T-cell (primary cell): ENCODE measurements around the gene RAP2A. TPM values are rescaled to one million over a fixed set of nuclear protein-coding genes. Genes with fewer than 3 reads are reported as not detected.

Experiments used
- ATAC-seq, 4 experiments: fragments of 200-7000 bp in 3 of 4; fragments of 150-1000 bp in 1 of 4; cut with Tn5 transposase; replicated peaks in 1 of 4; 1 replicate in 3 of 4; 2 replicates in 1 of 4; pipeline ENCODE4 v1.10.0; 2021; ENCODE audit warnings: moderate library complexity in 3 of 4, mild to moderate bottlenecking in 2 of 4, moderate number of reproducible peaks in 1 of 4
- CTCF ChIA-PET, 2 donors: fragments of 300-600 bp; sonication (Branson Sonifier 250); formaldehyde crosslinking; loops; one replicate each; lab custom pipeline; 2022; ENCODE audit warnings: antibody characterized with exemption in 2 of 2; lab: Charles Lee
- POLR2A ChIA-PET, 2 donors: fragments of 300-600 bp; sonication (Branson Sonifier 250); formaldehyde crosslinking; loops; one replicate each; lab custom pipeline; 2022; ENCODE audit warnings: antibody characterized with exemption in 2 of 2; lab: Charles Lee
- DNase-seq, 35 experiments: peaks; one replicate each; pipeline versions ENCODE4 v3.0.0 to v3.0.0-alpha.2; 2013 to 2023
- H3K27ac ChIP-seq: one replicate; pipeline ENCODE4 v1.5.1; 2013; ENCODE audit warnings: low read length
- H3K27me3 ChIP-seq, 2 experiments: replicated peaks in 1 of 2; 1 replicate in 1 of 2; 2 replicates in 1 of 2; pipeline versions ENCODE4 v1.6.1 to v1.7.0; 2013; ENCODE audit warnings: low read length in 1 of 2, mixed read lengths in 1 of 2; ENCODE audit not compliant: control insufficient read depth in 2 of 2, insufficient read depth in 2 of 2; ENCODE audit errors: extremely low read depth in 1 of 2
- H3K36me3 ChIP-seq, 2 donors: 1 replicate in 1 of 2; 2 replicates in 1 of 2; pipeline versions ENCODE4 v1.6.1 to v1.7.0; 2013; ENCODE audit warnings: low read length in 1 of 2; ENCODE audit not compliant: control insufficient read depth in 2 of 2, insufficient read depth in 1 of 2; ENCODE audit errors: extremely low read depth in 1 of 2
- H3K4me1 ChIP-seq, 2 experiments: 1 replicate in 1 of 2; 2 replicates in 1 of 2; pipeline versions ENCODE4 v1.6.1 to v1.7.0; 2013; ENCODE audit warnings: low read length in 2 of 2, mixed read lengths in 1 of 2; ENCODE audit not compliant: insufficient read depth in 2 of 2, control insufficient read depth in 1 of 2; ENCODE audit errors: extremely low read depth in 1 of 2
- H3K4me3 ChIP-seq, 2 donors: 1 replicate in 1 of 2; 2 replicates in 1 of 2; pipeline versions ENCODE4 v1.5.1 to v1.7.0; 2013; ENCODE audit warnings: mild to moderate bottlenecking in 2 of 2, low read length in 1 of 2, moderate library complexity in 1 of 2; ENCODE audit not compliant: control insufficient read depth in 1 of 2; ENCODE audit errors: extremely low read depth in 1 of 2
- H3K9me3 ChIP-seq: 2 replicates; pipeline ENCODE4 v1.7.0; 2013
- H3K27ac Mint-ChIP-seq, 2 donors: one replicate each; pipeline ENCODE4 v1.8.0; 2020 to 2021; ENCODE audit warnings: mild to moderate bottlenecking in 2 of 2, mixed read lengths in 2 of 2
- H3K27me3 Mint-ChIP-seq, 2 donors: one replicate each; pipeline ENCODE4 v1.8.0; 2021 to 2022; ENCODE audit warnings: mixed read lengths in 2 of 2
- H3K36me3 Mint-ChIP-seq: one replicate; pipeline ENCODE4 v1.8.0; 2021; ENCODE audit warnings: mixed read lengths
- H3K4me1 Mint-ChIP-seq, 3 donors: one replicate each; pipeline ENCODE4 v1.8.0; 2020 to 2022; ENCODE audit warnings: mixed read lengths in 3 of 3, mild to moderate bottlenecking in 1 of 3
- H3K4me3 Mint-ChIP-seq, 3 donors: one replicate each; pipeline ENCODE4 v1.8.0; 2020 to 2022; ENCODE audit warnings: mild to moderate bottlenecking in 3 of 3, mixed read lengths in 3 of 3, moderate library complexity in 3 of 3
- H3K9me3 Mint-ChIP-seq, 3 donors: one replicate each; pipeline ENCODE4 v1.8.0; 2020 to 2022; ENCODE audit warnings: mixed read lengths in 3 of 3
- WGBS: methylation state at CpG from one replicate; pipeline ENCODE4 v1.1.5; 2013; ENCODE audit warnings: missing lambda C conversion rate; ENCODE audit not compliant: insufficient coverage; 5-methylcytosine and 5-hydroxymethylcytosine counted together
- total RNA-seq, 35 experiments: library from RNA in 6 of 35; stranded (reverse) in 6 of 35; fragments of 120-200 nt in 1 of 35; gene quantifications; one replicate each; pipeline versions ENCODE4 v1.2.1 to v1.2.4 and lab custom pipeline; 2013 to 2026

RAP2A gene
- total RNA-seq, 5 donors from 2014 or later (not counting 1 experiment from before 2014, with no cell fraction given): 14.0 to 25.6 (median 20.2) TPM

GRCh38 chr13:97426695-97427094, 7.3 kb upstream of the RAP2A start:
- ChIA-PET POLR2A (interaction anchor here in 1 of 2 donors (0.5 kb wide), 1 partner anchor 317 kb away, joined by 6 read pairs; no protein-coding TSS in a partner anchor), CTCF (no interaction called here)
- Mint-ChIP-seq H3K27ac (no peak overlapping the region), H3K4me1 (peaks cover under 1 to 2% (median 2%) of the 10 kb centered on the region in 3 donors), H3K9me3 (no peaks in the 10 kb centered on the region), H3K4me3 (no peak overlapping the region), H3K36me3 (no peaks in the 10 kb centered on the region), H3K27me3 (peaks cover 10 to 21% of the 10 kb centered on the region in 2 donors)
- no peaks in the 10 kb centered on the region for H3K4me1 ChIP-seq
- H3K9me3 ChIP-seq: no peaks in the 10 kb centered on the region
- DNase-seq: no peak
- no peak for ATAC-seq
- no peak overlapping the region for H3K27ac ChIP-seq
- H3K27me3 ChIP-seq: no peaks in the 10 kb centered on the region
- WGBS: no CpG with 5 or more reads among the region's 3 CpGs
- no peaks in the 10 kb centered on the region for H3K36me3 ChIP-seq
- no peak overlapping the region for H3K4me3 ChIP-seq

GRCh38 chr13:97429681-97430081, 4.3 kb upstream of the RAP2A start:
- DNase-seq (no peak), ATAC-seq (no peak)
- H3K4me1 Mint-ChIP-seq: peaks cover 12 to 13% (median 13%) of the 10 kb centered on the region in 3 donors
- H3K4me3 Mint-ChIP-seq: no peak overlapping the region
- POLR2A ChIA-PET: no interaction called here
- peaks cover 5 to 14% of the 10 kb centered on the region in 2 donors for H3K27me3 Mint-ChIP-seq
- 86% methylated on average over 6 of the region's 6 CpGs for WGBS
- H3K9me3 Mint-ChIP-seq: no peaks in the 10 kb centered on the region
- Histone ChIP-seq H3K9me3 (no peaks in the 10 kb centered on the region), H3K36me3 (no peaks in the 10 kb centered on the region), H3K4me1 (peaks cover 2 to 7% of the 10 kb centered on the region in 2 experiments), H3K27ac (no peak overlapping the region), H3K4me3 (no peak overlapping the region), H3K27me3 (no peaks in the 10 kb centered on the region)
- H3K27ac Mint-ChIP-seq: no peak overlapping the region
- H3K36me3 Mint-ChIP-seq: no peaks in the 10 kb centered on the region
- CTCF ChIA-PET: no interaction called here

- ChIA-PET POLR2A (no interaction called here), CTCF (no interaction called here)
- H3K36me3 Mint-ChIP-seq: no peaks in the 10 kb centered on the region
Observed at GRCh38 chr13:97430296-97430695, 3.7 kb upstream of the RAP2A start.

GRCh38 chr13:97431171-97431764, 2.7 kb upstream of the RAP2A start:
- no CpG with 5 or more reads among the region's 4 CpGs for WGBS
- Histone ChIP-seq H3K27ac (no peak overlapping the region), H3K4me1 (peaks cover 2 to 17% of the 10 kb centered on the region in 2 experiments), H3K27me3 (no peaks in the 10 kb centered on the region), H3K9me3 (no peaks in the 10 kb centered on the region), H3K4me3 (no peak overlapping the region), H3K36me3 (no peaks in the 10 kb centered on the region)
- H3K4me3 Mint-ChIP-seq: peak overlapping the region; percentile 28 to 93 (median 37)
- no peak for ATAC-seq
- no peak for DNase-seq
- peaks cover 5 to 7% of the 10 kb centered on the region in 2 donors for H3K27me3 Mint-ChIP-seq
- ChIA-PET POLR2A (interaction anchor here (0.6 to 3.2 kb wide), 3 partner anchors 9 to 221 kb away, joined by 4 to 63 read pairs (median 4); partner anchors contain the start of gene MBNL2 (in 1 of the 2)), CTCF (interaction anchor here (0.5 to 2.4 kb wide), 3 partner anchors 322 to 1755 kb away, joined by 5 to 14 read pairs (median 5); partner anchors contain the start of gene DNAJC3 (in 1 of the 2))
- H3K9me3 Mint-ChIP-seq: no peaks in the 10 kb centered on the region
- peak overlapping the region in 1 of 2 donors; percentile 6 for H3K27ac Mint-ChIP-seq
- no peaks in the 10 kb centered on the region for H3K36me3 Mint-ChIP-seq
- H3K4me1 Mint-ChIP-seq: peaks cover 25 to 29% (median 28%) of the 10 kb centered on the region in 3 donors

More at GRCh38 chr13:97430296-97430695, 3.7 kb upstream of the RAP2A start:
- no CpG with 5 or more reads among the region's 4 CpGs for WGBS
- H3K4me1 Mint-ChIP-seq: peaks cover 17 to 19% (median 19%) of the 10 kb centered on the region in 3 donors
- no peaks in the 10 kb centered on the region for H3K27me3 ChIP-seq
- no peak for DNase-seq
- H3K4me3 Mint-ChIP-seq: no peak overlapping the region
- peaks cover 2 to 11% of the 10 kb centered on the region in 2 experiments for H3K4me1 ChIP-seq
- no peak overlapping the region for H3K27ac ChIP-seq
- no peak for ATAC-seq
- no peaks in the 10 kb centered on the region for H3K36me3 ChIP-seq
- no peaks in the 10 kb centered on the region for H3K9me3 Mint-ChIP-seq
- no peaks in the 10 kb centered on the region for H3K9me3 ChIP-seq
- no peak overlapping the region for H3K27ac Mint-ChIP-seq
- H3K27me3 Mint-ChIP-seq: peaks cover 5 to 10% of the 10 kb centered on the region in 2 donors
- H3K4me3 ChIP-seq: no peak overlapping the region

- ATAC-seq (no peak), DNase-seq (peak in 1 of 35 experiments; percentile 26)
- peak overlapping the region; percentile 99 to 100 for H3K27ac Mint-ChIP-seq
- no peaks in the 10 kb centered on the region for H3K9me3 Mint-ChIP-seq
- Histone ChIP-seq H3K4me1 (peaks cover 2 to 21% of the 10 kb centered on the region in 2 experiments), H3K4me3 (peak overlapping the region; percentile 82 to 97), H3K27me3 (no peaks in the 10 kb centered on the region), H3K36me3 (no peaks in the 10 kb centered on the region), H3K9me3 (no peaks in the 10 kb centered on the region), H3K27ac (peak overlapping the region; percentile 98)
- WGBS: 0% methylated on average over 9 of the region's 19 CpGs
- peaks cover 31 to 35% (median 34%) of the 10 kb centered on the region in 3 donors for H3K4me1 Mint-ChIP-seq
- H3K27me3 Mint-ChIP-seq: peaks cover 5 to 7% of the 10 kb centered on the region in 2 donors
- peak overlapping the region; percentile 92 to 97 (median 93) for H3K4me3 Mint-ChIP-seq
- ChIA-PET POLR2A (interaction anchor here (0.6 to 3.2 kb wide), 6 partner anchors 10 to 531 kb away, joined by 3 to 63 read pairs (median 4); partner anchors contain the start of gene MBNL2 (in 1 of the 2)), CTCF (interaction anchor here (0.6 to 2.4 kb wide), 7 partner anchors 10 to 1756 kb away, joined by 3 to 14 read pairs (median 4); partner anchors contain the start of gene DNAJC3 (in 1 of the 2))
- no peaks in the 10 kb centered on the region for H3K36me3 Mint-ChIP-seq
Observed at GRCh38 chr13:97432232-97432916, 1.6 kb upstream of the RAP2A start.
